ENCODE measurements around the gene TTYH2. TPM values are rescaled to one million over a fixed set of nuclear protein-coding genes. Genes with fewer than 3 reads are reported as not detected.
"Not testable (repeated sequence)": the region's sequence is repeated elsewhere in the genome, so short reads cannot be mapped to it uniquely, and the experiment has no call there.

Gene TTYH2
- polyA plus RNA-seq, 4 donors = 0.27 to 50.6 (median 2.0) TPM; not detected in 1

GRCh38 chr17:74260525-74260850, 47.1 kb downstream of the TTYH2 start:
- H3K36me3 ChIP-seq (ENCODE audit: control insufficient read depth in 3 of 3, insufficient read depth in 2 of 3, low read depth in 1 of 3, low read length in 3 of 3) = peaks cover 0 to 35% (median 0%) of the 10 kb centered on the region in 3 donors
- H3K27me3 ChIP-seq (ENCODE audit: control insufficient read depth in 3 of 3, insufficient read depth in 3 of 3, low read length in 3 of 3) = no peaks in the 10 kb centered on the region
- no peaks in the 10 kb centered on the region for H3K4me1 ChIP-seq (ENCODE audit: control insufficient read depth in 3 of 3, insufficient read depth in 2 of 3, low read depth in 1 of 3, low read length in 2 of 3)
- DNase-seq (no peak), FAIRE-seq (no peak)
- H3K9me3 ChIP-seq (ENCODE audit: control insufficient read depth in 2 of 2, insufficient read depth in 1 of 2, low read depth in 1 of 2, low read length in 1 of 2) = no peaks in the 10 kb centered on the region
- WGBS, 3 donors = 60 to 76% (median 67%) methylated on average over 6 of the region's 6 CpGs
- H3K4me3 ChIP-seq (ENCODE audit: low read depth in 1 of 3, low read length in 3 of 3) = no peak overlapping the region
- H3K27ac ChIP-seq (ENCODE audit: low read depth in 1 of 3, low read length in 2 of 3) = no peak overlapping the region

- no peak for DNase-seq
- Histone ChIP-seq H3K9me3 (ENCODE audit: control insufficient read depth in 2 of 2, insufficient read depth in 1 of 2, low read depth in 1 of 2, low read length in 1 of 2) (peaks cover 0 to 4% of the 10 kb centered on the region in 2 donors), H3K4me1 (ENCODE audit: control insufficient read depth in 3 of 3, insufficient read depth in 2 of 3, low read depth in 1 of 3, low read length in 2 of 3) (no peaks in the 10 kb centered on the region), H3K27ac (ENCODE audit: low read depth in 1 of 3, low read length in 2 of 3) (no peak overlapping the region), H3K27me3 (ENCODE audit: control insufficient read depth in 3 of 3, insufficient read depth in 3 of 3, low read length in 3 of 3) (no peaks in the 10 kb centered on the region), H3K36me3 (ENCODE audit: control insufficient read depth in 3 of 3, insufficient read depth in 2 of 3, low read depth in 1 of 3, low read length in 3 of 3) (peaks cover 0 to 22% (median 0%) of the 10 kb centered on the region in 3 donors), H3K4me3 (ENCODE audit: low read depth in 1 of 3, low read length in 3 of 3) (no peak overlapping the region)
- no peak for FAIRE-seq
- WGBS, 3 donors = 83 to 90% (median 85%) methylated on average over 7 of the region's 7 CpGs
Observed at GRCh38 chr17:74262601-74263000, 49.2 kb downstream of the TTYH2 start.

DNA sequence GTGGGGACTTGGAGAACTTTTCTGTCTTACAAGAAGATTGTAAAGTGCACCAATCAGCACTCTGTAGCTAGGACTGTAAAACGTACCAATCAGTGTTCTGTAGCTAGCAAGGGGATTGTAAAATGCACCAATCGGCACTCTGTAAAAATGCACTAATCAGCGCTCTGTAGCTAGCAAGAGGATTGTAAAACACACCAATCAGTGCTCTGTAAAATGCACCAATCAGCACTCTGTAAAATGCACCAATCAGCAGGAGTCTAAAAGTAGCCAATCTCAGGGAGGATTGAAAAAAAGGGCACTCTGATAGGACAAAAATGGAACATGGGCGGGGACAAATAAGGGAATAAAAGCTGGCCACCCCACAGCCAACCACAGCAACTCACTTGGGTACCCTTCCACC, 53.7 kb downstream of the TTYH2 start:
- not testable (repeated sequence) for H3K27ac ChIP-seq (ENCODE audit: low read depth in 1 of 3, low read length in 2 of 3); H3K9me3 ChIP-seq (ENCODE audit: control insufficient read depth in 2 of 2, insufficient read depth in 1 of 2, low read depth in 1 of 2, low read length in 1 of 2); DNase-seq; H3K36me3 ChIP-seq (ENCODE audit: control insufficient read depth in 3 of 3, insufficient read depth in 2 of 3, low read depth in 1 of 3, low read length in 3 of 3); H3K4me3 ChIP-seq (ENCODE audit: low read depth in 1 of 3, low read length in 3 of 3); H3K27me3 ChIP-seq (ENCODE audit: control insufficient read depth in 3 of 3, insufficient read depth in 3 of 3, low read length in 3 of 3); H3K4me1 ChIP-seq (ENCODE audit: control insufficient read depth in 3 of 3, insufficient read depth in 2 of 3, low read depth in 1 of 3, low read length in 2 of 3); FAIRE-seq
- WGBS, 3 donors = 79 to 86% (median 84%) methylated on average over 4 of the region's 4 CpGs

- H3K9me3 ChIP-seq (ENCODE audit: control insufficient read depth in 2 of 2, insufficient read depth in 1 of 2, low read depth in 1 of 2, low read length in 1 of 2) = peaks cover 0 to 4% of the 10 kb centered on the region in 2 donors
- no peaks in the 10 kb centered on the region for H3K4me1 ChIP-seq (ENCODE audit: control insufficient read depth in 3 of 3, insufficient read depth in 2 of 3, low read depth in 1 of 3, low read length in 2 of 3)
- DNase-seq (no peak), FAIRE-seq (no peak)
- H3K27ac ChIP-seq (ENCODE audit: low read depth in 1 of 3, low read length in 2 of 3) = no peak overlapping the region
- WGBS, 3 donors = 87 to 90% (median 88%) methylated on average over 7 of the region's 7 CpGs
- H3K27me3 ChIP-seq (ENCODE audit: control insufficient read depth in 3 of 3, insufficient read depth in 3 of 3, low read length in 3 of 3) = peaks cover 0 to 3% (median 0%) of the 10 kb centered on the region in 3 donors
- H3K4me3 ChIP-seq (ENCODE audit: low read depth in 1 of 3, low read length in 3 of 3) = no peak overlapping the region
- no peaks in the 10 kb centered on the region for H3K36me3 ChIP-seq (ENCODE audit: control insufficient read depth in 3 of 3, insufficient read depth in 2 of 3, low read depth in 1 of 3, low read length in 3 of 3)
Observed at GRCh38 chr17:74267579-74267978, 54.2 kb downstream of the TTYH2 start.

GRCh38 chr17:74267987-74268499, 54.7 kb downstream of the TTYH2 start:
- FAIRE-seq = no peak
- H3K27me3 ChIP-seq (ENCODE audit: control insufficient read depth in 3 of 3, insufficient read depth in 3 of 3, low read length in 3 of 3) = peaks cover 0 to 6% (median 0%) of the 10 kb centered on the region in 3 donors

GRCh38 chr17:74268558-74268957, 55.2 kb downstream of the TTYH2 start:
- 61 to 75% (median 64%) methylated on average over 8 of the region's 8 CpGs for WGBS, 3 donors
- H3K27ac ChIP-seq (ENCODE audit: low read depth in 1 of 3, low read length in 2 of 3) = no peak overlapping the region
- no peak overlapping the region for H3K4me3 ChIP-seq (ENCODE audit: low read depth in 1 of 3, low read length in 3 of 3)
- H3K36me3 ChIP-seq (ENCODE audit: control insufficient read depth in 3 of 3, insufficient read depth in 2 of 3, low read depth in 1 of 3, low read length in 3 of 3) = no peaks in the 10 kb centered on the region
- H3K27me3 ChIP-seq (ENCODE audit: control insufficient read depth in 3 of 3, insufficient read depth in 3 of 3, low read length in 3 of 3) = peaks cover 0 to 6% (median 0%) of the 10 kb centered on the region in 3 donors
- H3K4me1 ChIP-seq (ENCODE audit: control insufficient read depth in 3 of 3, insufficient read depth in 2 of 3, low read depth in 1 of 3, low read length in 2 of 3) = no peaks in the 10 kb centered on the region
- DNase-seq (no peak), FAIRE-seq (no peak)
- peaks cover 0 to 4% of the 10 kb centered on the region in 2 donors for H3K9me3 ChIP-seq (ENCODE audit: control insufficient read depth in 2 of 2, insufficient read depth in 1 of 2, low read depth in 1 of 2, low read length in 1 of 2)

More at GRCh38 chr17:74267987-74268499, 54.7 kb downstream of the TTYH2 start:
- no peaks in the 10 kb centered on the region for H3K36me3 ChIP-seq (ENCODE audit: control insufficient read depth in 3 of 3, insufficient read depth in 2 of 3, low read depth in 1 of 3, low read length in 3 of 3)
- H3K27ac ChIP-seq (ENCODE audit: low read depth in 1 of 3, low read length in 2 of 3) = no peak overlapping the region
- 69 to 78% (median 74%) methylated on average over 17 of the region's 17 CpGs for WGBS, 3 donors
- H3K4me3 ChIP-seq (ENCODE audit: low read depth in 1 of 3, low read length in 3 of 3) = no peak overlapping the region
- H3K9me3 ChIP-seq (ENCODE audit: control insufficient read depth in 2 of 2, insufficient read depth in 1 of 2, low read depth in 1 of 2, low read length in 1 of 2) = peaks cover 0 to 4% of the 10 kb centered on the region in 2 donors
- no peak for DNase-seq
- H3K4me1 ChIP-seq (ENCODE audit: control insufficient read depth in 3 of 3, insufficient read depth in 2 of 3, low read depth in 1 of 3, low read length in 2 of 3) = no peaks in the 10 kb centered on the region

DNA sequence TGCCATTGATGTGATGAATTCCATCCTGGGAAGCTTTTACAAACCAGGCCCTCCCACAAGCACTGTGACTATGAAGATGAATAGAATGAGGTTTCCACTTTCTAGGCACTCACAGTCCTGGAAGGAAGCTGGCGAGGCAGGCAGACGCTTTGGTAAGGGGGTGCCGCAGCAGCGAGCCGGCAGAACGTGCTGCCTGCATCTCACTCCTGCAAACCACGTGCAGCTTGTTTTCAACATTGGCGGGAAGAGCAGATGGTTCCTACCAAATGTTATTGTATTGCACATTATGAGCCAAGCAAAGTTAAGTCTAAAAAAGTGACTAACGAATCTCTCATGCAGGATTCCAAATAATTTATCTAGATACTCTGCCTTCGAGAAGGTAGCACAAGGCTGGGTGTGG, 57.0 kb downstream of the TTYH2 start:
- Histone ChIP-seq H3K9me3 (ENCODE audit: control insufficient read depth in 2 of 2, insufficient read depth in 1 of 2, low read depth in 1 of 2, low read length in 1 of 2) (peaks cover 0 to 4% of the 10 kb centered on the region in 2 donors), H3K36me3 (ENCODE audit: control insufficient read depth in 3 of 3, insufficient read depth in 2 of 3, low read depth in 1 of 3, low read length in 3 of 3) (no peaks in the 10 kb centered on the region), H3K4me3 (ENCODE audit: low read depth in 1 of 3, low read length in 3 of 3) (no peak overlapping the region), H3K27ac (ENCODE audit: low read depth in 1 of 3, low read length in 2 of 3) (no peak overlapping the region), H3K4me1 (ENCODE audit: control insufficient read depth in 3 of 3, insufficient read depth in 2 of 3, low read depth in 1 of 3, low read length in 2 of 3) (peaks cover 0 to 10% (median 5%) of the 10 kb centered on the region in 3 donors), H3K27me3 (ENCODE audit: control insufficient read depth in 3 of 3, insufficient read depth in 3 of 3, low read length in 3 of 3) (peaks cover 0 to 15% (median 0%) of the 10 kb centered on the region in 3 donors)
- DNase-seq (no peak), FAIRE-seq (no peak)
- WGBS, 3 donors = 65 to 77% (median 74%) methylated on average over 10 of the region's 10 CpGs

- Histone ChIP-seq H3K9me3 (ENCODE audit: control insufficient read depth in 2 of 2, insufficient read depth in 1 of 2, low read depth in 1 of 2, low read length in 1 of 2) (peaks cover 0 to 4% of the 10 kb centered on the region in 2 donors), H3K4me1 (ENCODE audit: control insufficient read depth in 3 of 3, insufficient read depth in 2 of 3, low read depth in 1 of 3, low read length in 2 of 3) (peaks cover 0 to 10% (median 5%) of the 10 kb centered on the region in 3 donors), H3K27me3 (ENCODE audit: control insufficient read depth in 3 of 3, insufficient read depth in 3 of 3, low read length in 3 of 3) (peaks cover 0 to 15% (median 0%) of the 10 kb centered on the region in 3 donors), H3K4me3 (ENCODE audit: low read depth in 1 of 3, low read length in 3 of 3) (no peak overlapping the region), H3K27ac (ENCODE audit: low read depth in 1 of 3, low read length in 2 of 3) (no peak overlapping the region), H3K36me3 (ENCODE audit: control insufficient read depth in 3 of 3, insufficient read depth in 2 of 3, low read depth in 1 of 3, low read length in 3 of 3) (no peaks in the 10 kb centered on the region)
- WGBS, 3 donors = 78 to 90% (median 88%) methylated on average over 3 of the region's 3 CpGs
- DNase-seq = no peak
- no peak for FAIRE-seq
Observed at GRCh38 chr17:74271281-74271680, 57.9 kb downstream of the TTYH2 start.

Data from small intestine (tissue), 7 donors.